IPS-18c (cell line): ENCODE results near the gene OR6C75.
"Not testable (repeated sequence)": the region's sequence is repeated elsewhere in the genome, so short reads cannot be mapped to it uniquely, and the experiment has no call there.

Experiments
- H3K4me3 ChIP-seq: 2 replicates; pipeline ENCODE4 v1.7.0; 2013; ENCODE audit warnings: low read depth, mild to moderate bottlenecking, low read length, moderate library complexity; ENCODE audit not compliant: insufficient read depth
- H3K9me3 ChIP-seq: one replicate; pipeline ENCODE4 v1.6.1; 2013; ENCODE audit warnings: mild to moderate bottlenecking, low read length, moderate library complexity; ENCODE audit not compliant: control insufficient read depth, insufficient read depth

Gene OR6C75

GRCh38 chr12:55362675-55363074, at the start of gene OR6C75:
Gene OR6C75 (plus strand): TSS chr12:55362975. CDS start chr12:55365111, 2,136 bp downstream.
- no peaks in the 10 kb centered on the region for H3K9me3 ChIP-seq
- H3K4me3 ChIP-seq, result no peak within 1 kb of the TSS

- no peaks in the 10 kb centered on the region for H3K9me3 ChIP-seq
- no peak within 1 kb of the TSS for H3K4me3 ChIP-seq
These were observed 48.7 kb upstream of the OR6C75 start, which contains the start of gene OR6C1 for GRCh38 chr12:55314043-55314442. Gene OR6C1 (plus strand): TSS chr12:55314343. CDS start chr12:55320600, 6,257 bp downstream.

GRCh38 chr12:55320201-55320600, 42.6 kb upstream of the OR6C75 start:
- Histone ChIP-seq H3K4me3 (no peak overlapping the region), H3K9me3 (no peaks in the 10 kb centered on the region)

- not testable (repeated sequence) for H3K9me3 ChIP-seq, H3K4me3 ChIP-seq
These were observed 37.0 kb upstream of the OR6C75 start for GRCh38 chr12:55325801-55326200.

- no peak within 1 kb of the TSS for H3K4me3 ChIP-seq
- no peaks in the 10 kb centered on the region for H3K9me3 ChIP-seq
These were observed 32.3 kb upstream of the OR6C75 start, which contains the start of gene OR6C3 for GRCh38 chr12:55330446-55330845. Gene OR6C3 (plus strand): TSS chr12:55330746. CDS start chr12:55331701, 955 bp downstream.

- no peaks in the 10 kb centered on the region for H3K9me3 ChIP-seq
- H3K4me3 ChIP-seq, result no peak overlapping the region
These were observed 26.8 kb upstream of the OR6C75 start for GRCh38 chr12:55336002-55336401.

- not testable (repeated sequence) for H3K9me3 ChIP-seq, H3K4me3 ChIP-seq
These were observed 7.4 kb upstream of the OR6C75 start for GRCh38 chr12:55355338-55355737.

GRCh38 chr12:55365086-55365485, 2.3 kb downstream of the OR6C75 start:
- H3K9me3 ChIP-seq, result no peaks in the 10 kb centered on the region
- H3K4me3 ChIP-seq, result no peak overlapping the region

GRCh38 chr12:55372521-55372920, 9.7 kb downstream of the OR6C75 start:
- Histone ChIP-seq H3K4me3 (no peak overlapping the region), H3K9me3 (no peaks in the 10 kb centered on the region)

- Histone ChIP-seq H3K4me3 (no peak overlapping the region), H3K9me3 (no peaks in the 10 kb centered on the region)
These were observed 23.1 kb downstream of the OR6C75 start for GRCh38 chr12:55385891-55386290.

- peaks cover 6% of the 10 kb centered on the region for H3K9me3 ChIP-seq
- no peak overlapping the region for H3K4me3 ChIP-seq
These were observed 29.4 kb downstream of the OR6C75 start for GRCh38 chr12:55392032-55392795.

- H3K9me3 ChIP-seq, result peaks cover 6% of the 10 kb centered on the region
- no peak overlapping the region for H3K4me3 ChIP-seq
These were observed 33.6 kb downstream of the OR6C75 start for GRCh38 chr12:55396326-55396725.

- Histone ChIP-seq H3K9me3 (no peaks in the 10 kb centered on the region), H3K4me3 (no peak within 1 kb of the TSS)
These were observed 37.5 kb downstream of the OR6C75 start, which contains the start of gene OR6C65 for GRCh38 chr12:55400229-55400628. Gene OR6C65 (plus strand): TSS chr12:55400529. CDS start chr12:55400529, 0 bp downstream.

GRCh38 chr12:55407866-55408265, 45.1 kb downstream of the OR6C75 start:
- no peaks in the 10 kb centered on the region for H3K9me3 ChIP-seq

GRCh38 chr12:55409133-55409532, 46.4 kb downstream of the OR6C75 start:
- not testable (repeated sequence) for H3K9me3 ChIP-seq, H3K4me3 ChIP-seq

More at GRCh38 chr12:55407866-55408265, 45.1 kb downstream of the OR6C75 start:
- no peak overlapping the region for H3K4me3 ChIP-seq

GRCh38 chr12:55412138-55412537, 49.4 kb downstream of the OR6C75 start:
- H3K4me3 ChIP-seq, H3K9me3 ChIP-seq: not testable (repeated sequence)

GRCh38 chr12:55413498-55414388, 51.0 kb downstream of the OR6C75 start:
- H3K4me3 ChIP-seq, H3K9me3 ChIP-seq: not testable (repeated sequence)

- not testable (repeated sequence) for H3K4me3 ChIP-seq, H3K9me3 ChIP-seq
These were observed 51.6 kb downstream of the OR6C75 start for GRCh38 chr12:55414396-55414823.
